Measurements from ENCODE around the gene SREBF2. TPM values are rescaled to one million over a fixed set of nuclear protein-coding genes. Genes with fewer than 3 reads are reported as not detected.
"Not testable (repeated sequence)": the region's sequence is repeated elsewhere in the genome, so short reads cannot be mapped to it uniquely, and the experiment has no call there.

SREBF2 gene
- total RNA-seq, 1 donor from 2014 or later, result 129 TPM

GRCh38 chr22:41947424-41948080 is 114.6 kb downstream of the SREBF2 start:
- no peak for TF ChIP-seq CTCF (IDR thresholded peaks at IDR 0.05; ENCODE audit: unreplicated experiment)
- Mint-ChIP-seq H3K27ac (peak overlapping the region; percentile 67), H3K9me3 (no peaks in the 10 kb centered on the region), H3K27me3 (ENCODE audit: low read depth) (no peaks in the 10 kb centered on the region), H3K4me1 (peaks cover 25% of the 10 kb centered on the region), H3K4me3 (peak overlapping the region; percentile 86), H3K36me3 (peaks cover 3% of the 10 kb centered on the region)
- DNase-seq (ENCODE audit: low spot score in 2 of 2, unreplicated experiment in 2 of 2), result no peak

- Mint-ChIP-seq H3K9me3 (no peaks in the 10 kb centered on the region), H3K27me3 (ENCODE audit: low read depth) (no peaks in the 10 kb centered on the region), H3K4me1 (peaks cover 25% of the 10 kb centered on the region), H3K27ac (no peak overlapping the region), H3K36me3 (peaks cover 3% of the 10 kb centered on the region), H3K4me3 (peak overlapping the region; percentile 86)
- TF ChIP-seq CTCF (IDR thresholded peaks at IDR 0.05; ENCODE audit: unreplicated experiment), result no peak
- no peak for DNase-seq (ENCODE audit: low spot score in 2 of 2, unreplicated experiment in 2 of 2)
Measured at GRCh38 chr22:41948142-41948541, 115.2 kb downstream of the SREBF2 start.

GRCh38 chr22:41948928-41949296 is 116.0 kb downstream of the SREBF2 start:
- H3K4me3 Mint-ChIP-seq; H3K27ac Mint-ChIP-seq; H3K27me3 Mint-ChIP-seq (ENCODE audit: low read depth); H3K36me3 Mint-ChIP-seq; DNase-seq (ENCODE audit: low spot score in 2 of 2, unreplicated experiment in 2 of 2); H3K9me3 Mint-ChIP-seq: not testable (repeated sequence)
- peaks cover 25% of the 10 kb centered on the region for H3K4me1 Mint-ChIP-seq

GRCh38 chr22:41949297-41949965 is 116.5 kb downstream of the SREBF2 start:
- H3K27me3 Mint-ChIP-seq (ENCODE audit: low read depth), result no peaks in the 10 kb centered on the region
- H3K27ac Mint-ChIP-seq, result no peak overlapping the region
- H3K4me3 Mint-ChIP-seq, result no peak overlapping the region
- TF ChIP-seq CTCF (IDR thresholded peaks at IDR 0.05; ENCODE audit: unreplicated experiment), result no peak
- H3K4me1 Mint-ChIP-seq, result peaks cover 25% of the 10 kb centered on the region
- H3K36me3 Mint-ChIP-seq, result peaks cover 1% of the 10 kb centered on the region
- DNase-seq (ENCODE audit: low spot score in 2 of 2, unreplicated experiment in 2 of 2), result no peak
- H3K9me3 Mint-ChIP-seq, result no peaks in the 10 kb centered on the region

GRCh38 chr22:41951898-41952474 is 119.1 kb downstream of the SREBF2 start, which contains the start of gene SMIM45:
Gene SMIM45, plus strand, starts transcription at chr22:41952150.
- Mint-ChIP-seq H3K4me3 (no peak within 1 kb of the TSS), H3K27me3 (ENCODE audit: low read depth) (no peaks in the 10 kb centered on the region), H3K36me3 (no peaks in the 10 kb centered on the region), H3K4me1 (peaks cover 17% of the 10 kb centered on the region), H3K9me3 (no peaks in the 10 kb centered on the region), H3K27ac (no peak within 1 kb of the TSS)
- no peak for TF ChIP-seq CTCF (IDR thresholded peaks at IDR 0.05; ENCODE audit: unreplicated experiment)
- no peak for DNase-seq (ENCODE audit: low spot score in 2 of 2, unreplicated experiment in 2 of 2)

- no peak overlapping the region for H3K27ac Mint-ChIP-seq
Measured at GRCh38 chr22:41952713-41953112, 119.8 kb downstream of the SREBF2 start.

More at GRCh38 chr22:41952713-41953112, 119.8 kb downstream of the SREBF2 start:
- Mint-ChIP-seq H3K4me1 (peaks cover 16% of the 10 kb centered on the region), H3K4me3 (no peak overlapping the region), H3K36me3 (no peaks in the 10 kb centered on the region), H3K9me3 (no peaks in the 10 kb centered on the region), H3K27me3 (ENCODE audit: low read depth) (peaks cover 2% of the 10 kb centered on the region)
- TF ChIP-seq CTCF (IDR thresholded peaks at IDR 0.05; ENCODE audit: unreplicated experiment), result no peak
- no peak for DNase-seq (ENCODE audit: low spot score in 2 of 2, unreplicated experiment in 2 of 2)
